Measurements from ENCODE around the gene TRNP1.

Gene TRNP1

GRCh38 chr1:27042670-27043069 is 49.2 kb downstream of the TRNP1 start:
- no peak for TF ChIP-seq CTCF (IDR thresholded peaks at IDR 0.05)
- no peaks in the 10 kb centered on the region for H3K9me3 ChIP-seq
- intact Hi-C loops (cut with DNase I; ENCODE audit: low total_unique reads), result loop anchor here (10.0 kb wide), 1 partner anchor 252 kb away; no protein-coding TSS in a partner anchor
- peaks cover 0 to 10% (median 6%) of the 10 kb centered on the region in 4 donors for H3K4me1 ChIP-seq
- no peak for DNase-seq
- no peaks in the 10 kb centered on the region for H3K36me3 ChIP-seq
- H3K4me3 ChIP-seq, result no peak overlapping the region
- H3K27ac ChIP-seq, result no peak overlapping the region
- peaks cover 0 to 5% of the 10 kb centered on the region in 2 donors for H3K27me3 ChIP-seq

- Histone ChIP-seq H3K4me3 (peak overlapping the region; percentile 11 to 29), H3K4me1 (peaks cover 0 to 10% (median 6%) of the 10 kb centered on the region in 4 donors), H3K9me3 (no peaks in the 10 kb centered on the region), H3K36me3 (no peaks in the 10 kb centered on the region), H3K27me3 (peaks cover 0 to 7% of the 10 kb centered on the region in 2 donors), H3K27ac (no peak overlapping the region)
- intact Hi-C loops (cut with DNase I; ENCODE audit: low total_unique reads), result loop anchor here (10.0 kb wide), 1 partner anchor 250 kb away; no protein-coding TSS in a partner anchor
- peak; percentile 98 for TF ChIP-seq CTCF (IDR thresholded peaks at IDR 0.05)
- peak; percentile 90 to 91 for DNase-seq
Observed at GRCh38 chr1:27044613-27045151, 51.2 kb downstream of the TRNP1 start.

GRCh38 chr1:27045973-27046558 is 52.6 kb downstream of the TRNP1 start:
- intact Hi-C loops (cut with DNase I; ENCODE audit: low total_unique reads), result loop anchor here (2.0 to 10.0 kb wide), 2 partner anchors 51 to 249 kb away; no protein-coding TSS in a partner anchor
- Histone ChIP-seq H3K9me3 (no peaks in the 10 kb centered on the region), H3K36me3 (no peaks in the 10 kb centered on the region), H3K4me1 (peaks cover 0 to 10% (median 6%) of the 10 kb centered on the region in 4 donors), H3K4me3 (no peak overlapping the region), H3K27ac (no peak overlapping the region), H3K27me3 (peaks cover 0 to 7% of the 10 kb centered on the region in 2 donors)
- peak in 1 of 2 donors; percentile 73 for DNase-seq
- TF ChIP-seq CTCF (IDR thresholded peaks at IDR 0.05), result peak; percentile 77 to 86

GRCh38 chr1:27047914-27048313 is 54.4 kb downstream of the TRNP1 start:
- no peak overlapping the region for H3K4me3 ChIP-seq
- no peak overlapping the region for H3K27ac ChIP-seq
- DNase-seq, result no peak
- TF ChIP-seq CTCF (IDR thresholded peaks at IDR 0.05), result no peak
- peaks cover 0 to 10% (median 6%) of the 10 kb centered on the region in 4 donors for H3K4me1 ChIP-seq
- H3K27me3 ChIP-seq, result peaks cover 0 to 7% of the 10 kb centered on the region in 2 donors
- H3K36me3 ChIP-seq, result no peaks in the 10 kb centered on the region
- no peaks in the 10 kb centered on the region for H3K9me3 ChIP-seq
- intact Hi-C loops (cut with DNase I; ENCODE audit: low total_unique reads), result loop anchor here (2.0 to 10.0 kb wide), 2 partner anchors 49 to 247 kb away; no protein-coding TSS in a partner anchor

GRCh38 chr1:27049100-27049499 is 55.6 kb downstream of the TRNP1 start:
- no peak for TF ChIP-seq CTCF (IDR thresholded peaks at IDR 0.05)
- H3K4me3 ChIP-seq, result no peak overlapping the region
- no peaks in the 10 kb centered on the region for H3K36me3 ChIP-seq
- no peak for DNase-seq
- no peak overlapping the region for H3K27ac ChIP-seq
- no peaks in the 10 kb centered on the region for H3K9me3 ChIP-seq
- intact Hi-C loops (cut with DNase I; ENCODE audit: low total_unique reads), result loop anchor here (10.0 kb wide), 1 partner anchor 246 kb away; no protein-coding TSS in a partner anchor
- peaks cover 0 to 10% (median 6%) of the 10 kb centered on the region in 4 donors for H3K4me1 ChIP-seq
- H3K27me3 ChIP-seq, result peaks cover 0 to 7% of the 10 kb centered on the region in 2 donors

Measured in tibial artery (tissue), 4 donors.